Measurements from ENCODE around the gene MSH3.
"Not testable (repeated sequence)": the region's sequence is repeated elsewhere in the genome, so short reads cannot be mapped to it uniquely, and the experiment has no call there.

MSH3 gene

GRCh38 chr5:80711216-80711615 lies 56.8 kb downstream of the MSH3 start:
- DNase-seq: no peak

GRCh38 chr5:80711938-80712337 lies 57.5 kb downstream of the MSH3 start:
- DNase-seq: no peak

DNA sequence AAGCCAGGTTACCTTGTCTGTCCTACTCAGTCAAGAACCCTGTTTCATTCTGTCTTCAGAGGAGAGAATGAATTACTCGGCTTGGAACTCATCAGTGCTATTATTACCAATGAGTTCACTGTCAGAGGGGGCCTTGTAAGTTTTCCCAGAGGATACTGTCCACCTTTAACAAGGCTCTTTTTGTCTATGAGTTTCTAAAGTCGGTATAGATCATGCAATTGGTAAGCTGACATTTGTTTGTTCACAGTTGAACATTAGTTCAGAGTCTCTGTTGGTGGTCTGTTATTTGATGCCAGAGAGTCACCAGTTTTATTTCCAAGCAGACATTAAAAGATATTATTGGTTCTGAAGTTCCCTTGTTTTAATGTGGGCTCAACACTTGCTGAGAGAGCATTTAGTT lies 58.5 kb downstream of the MSH3 start:
- no peak for DNase-seq

GRCh38 chr5:80713631-80714030 lies 59.2 kb downstream of the MSH3 start:
- no peak for DNase-seq

DNA sequence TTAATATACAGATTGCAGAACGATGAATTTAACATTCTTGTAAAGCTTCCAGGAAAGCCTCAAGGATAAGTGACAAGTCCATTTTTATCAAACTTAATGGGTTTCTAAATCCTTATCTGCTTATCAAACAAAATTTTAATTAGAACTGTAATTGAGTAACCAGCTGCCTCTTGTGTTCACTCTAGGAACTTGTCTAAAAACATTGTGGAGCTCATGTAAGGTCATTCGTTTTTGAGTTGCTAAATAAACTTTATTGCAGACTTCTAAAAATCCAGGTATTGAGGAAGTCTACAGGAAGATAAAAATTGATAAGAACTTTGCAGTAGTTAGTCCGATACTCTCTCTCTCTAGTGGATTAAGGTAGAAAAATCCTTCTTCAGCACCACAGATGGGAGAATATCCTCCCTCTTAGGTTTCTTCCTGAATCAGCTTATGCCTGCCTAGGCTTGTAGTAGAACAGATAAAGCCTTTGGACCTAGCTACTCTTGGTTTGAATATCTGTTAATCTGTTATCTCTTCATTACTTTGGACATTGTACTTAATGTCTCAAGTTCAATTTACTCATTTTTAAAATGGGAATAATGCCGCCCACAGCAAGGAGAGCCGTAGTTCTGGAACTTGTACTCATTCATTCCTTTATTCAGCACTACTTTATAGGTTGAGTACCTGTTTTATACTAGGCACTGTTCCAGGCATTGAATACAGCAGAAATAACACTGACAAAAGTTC lies 60.3 kb downstream of the MSH3 start:
- DNase-seq: no peak

- no peak for DNase-seq
Observed at GRCh38 chr5:80715887-80716286, 61.4 kb downstream of the MSH3 start.

- DNase-seq: no peak
Observed at GRCh38 chr5:80720181-80720580, 65.7 kb downstream of the MSH3 start.

DNA sequence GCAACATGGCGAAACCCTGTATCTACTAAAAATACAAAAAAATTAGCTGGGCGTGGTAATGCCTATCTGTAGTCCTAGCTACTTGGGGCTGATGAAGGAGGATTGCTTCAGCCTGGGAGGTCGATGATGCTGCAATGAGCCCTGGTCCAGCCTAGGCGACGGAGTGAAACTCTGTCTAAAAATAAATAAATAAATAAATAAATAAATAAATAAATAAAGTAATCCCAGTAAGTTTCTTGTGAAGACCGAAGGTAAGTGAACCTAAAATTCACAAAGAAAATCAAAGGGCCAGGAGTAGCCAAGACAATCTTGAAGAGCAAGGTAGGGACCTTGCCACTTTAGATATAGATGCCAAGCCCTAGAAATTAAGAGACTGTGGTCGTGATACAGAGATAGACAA lies 68.5 kb downstream of the MSH3 start:
- no peak for DNase-seq

GRCh38 chr5:80725446-80725845 lies 71.0 kb downstream of the MSH3 start:
- no peak for DNase-seq

DNA sequence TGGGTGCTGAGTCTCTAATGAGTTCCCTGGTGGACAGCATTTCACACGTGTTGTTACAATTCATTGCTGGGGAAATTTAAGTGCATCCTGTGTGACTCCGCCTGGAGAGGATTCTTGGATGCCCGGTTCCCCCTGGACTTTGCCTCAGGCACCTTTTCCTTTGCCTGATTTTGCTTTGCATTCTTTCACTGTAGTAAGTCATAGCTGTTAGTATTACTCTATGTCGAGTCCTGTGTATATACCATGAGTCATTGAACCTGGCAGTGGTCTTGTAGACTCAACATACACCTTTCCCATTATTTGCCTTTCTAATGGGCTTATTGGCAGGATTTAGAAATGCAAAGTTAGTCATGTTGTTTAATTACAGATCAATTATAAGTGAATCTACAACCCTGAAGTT lies 82.3 kb downstream of the MSH3 start:
- DNase-seq: no peak

- no peak for DNase-seq
Observed at GRCh38 chr5:80738466-80738865, 84.0 kb downstream of the MSH3 start.

DNA sequence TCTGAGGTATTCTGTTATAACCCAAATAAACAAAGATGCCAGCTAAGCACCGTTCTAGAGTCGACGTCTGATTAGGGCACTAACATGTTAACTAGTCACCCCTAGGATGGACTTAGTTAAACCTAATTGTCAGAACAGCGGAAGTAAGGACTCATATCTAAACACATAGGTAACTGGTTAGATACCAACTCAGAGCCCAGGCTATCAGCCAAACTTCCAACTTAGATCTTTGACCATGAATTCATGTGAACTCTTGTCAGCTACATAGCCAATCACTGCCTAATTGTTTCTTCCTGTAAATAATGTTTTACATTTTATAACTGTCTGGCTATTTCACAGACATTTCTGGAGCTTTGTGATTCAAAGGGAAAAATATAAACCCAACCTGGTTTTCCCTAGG lies 84.6 kb downstream of the MSH3 start:
- no peak for DNase-seq

GRCh38 chr5:80739496-80739895 lies 85.0 kb downstream of the MSH3 start:
- DNase-seq: no peak

DNA sequence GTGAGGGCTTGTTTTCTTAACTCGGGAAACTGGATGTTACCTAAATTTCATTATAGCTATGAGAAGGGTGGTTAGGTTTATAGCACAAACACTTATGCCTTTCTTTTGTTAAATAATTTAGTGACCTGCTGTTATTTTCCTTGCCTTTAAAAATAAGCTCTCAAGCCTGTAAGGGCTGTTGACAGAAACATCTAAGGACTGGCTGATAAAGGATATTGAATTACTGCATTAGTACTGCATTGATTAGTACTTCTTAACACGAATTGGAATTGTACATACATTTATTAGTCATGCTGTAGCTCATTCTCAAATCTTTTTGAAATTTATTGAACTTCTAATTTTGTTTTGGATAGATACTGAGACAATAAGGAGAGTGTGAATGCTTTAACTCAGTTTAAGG lies 85.4 kb downstream of the MSH3 start:
- DNase-seq: no peak

DNA sequence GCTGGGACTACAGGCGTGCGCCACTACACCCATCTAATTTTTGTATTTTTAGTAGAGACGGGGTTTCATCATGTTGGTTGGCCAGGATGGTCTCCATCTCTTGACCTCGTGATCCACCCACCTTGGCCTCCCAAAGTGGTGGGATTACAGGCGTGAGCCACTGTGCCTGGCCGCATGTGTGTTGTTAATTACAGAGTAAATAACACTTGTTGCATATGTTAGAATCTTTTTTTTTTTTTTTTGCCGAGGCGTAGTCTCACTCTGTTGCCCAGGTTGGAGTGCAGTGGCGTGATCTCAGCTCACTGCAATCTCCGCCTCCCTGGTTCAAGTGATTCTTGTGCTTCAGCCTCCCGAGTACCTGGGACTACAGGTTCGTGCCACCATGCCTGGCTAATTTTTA lies 86.0 kb downstream of the MSH3 start:
- not testable (repeated sequence) for DNase-seq

DNA sequence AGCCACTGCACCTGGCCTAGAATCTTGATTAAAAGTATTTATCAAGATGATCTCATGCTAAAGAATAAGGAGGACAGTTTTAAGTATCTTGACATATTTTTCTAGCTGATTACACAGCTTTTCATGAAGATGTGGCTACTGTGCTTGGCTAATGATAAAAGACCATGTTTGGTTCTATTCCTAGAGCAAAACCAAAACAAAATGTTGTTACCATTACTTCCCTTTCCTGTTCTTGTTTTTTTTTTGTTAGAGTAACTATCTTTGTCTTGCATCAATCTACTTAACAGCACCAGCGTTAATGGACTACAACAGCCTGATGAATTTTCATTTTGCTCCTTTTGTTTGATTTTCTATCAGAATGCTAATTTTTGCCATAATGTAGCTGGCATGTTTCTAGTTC lies 86.5 kb downstream of the MSH3 start:
- no peak for DNase-seq

GRCh38 chr5:80744149-80744548 lies 89.7 kb downstream of the MSH3 start:
- no peak for DNase-seq

- DNase-seq: no peak
Observed at GRCh38 chr5:80745490-80745889, 91.0 kb downstream of the MSH3 start.

DNA sequence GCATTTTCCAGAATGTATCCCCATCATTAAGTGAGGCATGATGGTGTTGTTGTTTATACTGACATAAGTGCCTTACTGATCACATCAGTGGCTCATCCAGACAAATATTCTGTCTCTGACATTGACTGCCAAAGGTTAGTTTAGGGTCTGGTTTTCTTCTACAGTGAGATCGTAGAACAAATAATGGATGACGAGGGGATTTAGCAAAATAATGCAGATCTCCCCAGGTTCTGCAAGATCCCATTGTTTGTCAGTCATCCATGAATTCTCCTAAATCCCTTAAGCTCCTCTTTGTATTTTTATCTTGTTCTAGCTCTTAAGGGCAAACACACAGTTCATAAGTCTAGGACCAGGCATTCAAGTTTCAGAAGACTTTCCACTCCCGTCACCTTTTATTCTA lies 93.5 kb downstream of the MSH3 start:
- no peak for DNase-seq

DNA sequence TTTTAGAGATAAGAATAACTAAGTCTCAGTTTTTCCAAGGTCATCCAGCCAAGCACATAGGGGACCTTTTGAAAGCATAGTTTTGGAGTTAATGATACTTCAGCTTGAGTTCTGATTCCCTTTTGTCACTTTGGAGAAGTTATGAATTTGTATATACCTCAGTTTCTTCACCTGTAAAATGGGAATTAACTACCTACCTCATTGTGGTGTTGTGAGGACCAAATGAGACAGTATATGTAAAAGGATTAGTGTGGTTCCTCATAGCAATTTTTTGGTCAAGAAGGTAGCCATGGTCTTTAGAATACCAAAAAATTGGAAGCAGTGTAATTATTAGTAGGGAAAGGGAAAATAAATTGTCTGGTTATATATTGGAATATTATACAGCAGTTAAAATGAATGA lies 98.0 kb downstream of the MSH3 start:
- DNase-seq: no peak

DNA sequence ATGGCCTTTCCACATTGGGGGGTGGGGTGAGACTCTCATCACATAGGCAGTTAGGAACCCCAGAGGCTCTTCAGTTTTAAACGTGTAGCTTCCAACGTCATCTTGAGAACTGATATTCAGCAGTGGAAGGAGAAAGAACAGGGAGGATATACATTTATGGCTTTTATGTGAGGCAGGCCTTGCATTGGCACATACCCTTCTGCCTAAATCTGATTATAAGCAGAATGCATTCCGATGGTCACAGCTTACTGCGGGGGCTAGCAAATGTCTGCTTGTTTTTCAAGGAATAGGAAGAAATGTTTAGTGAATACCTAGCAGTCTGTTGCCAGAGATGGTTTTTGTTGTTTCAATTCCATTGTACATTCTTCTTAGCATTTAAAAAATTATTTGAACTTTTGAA lies 99.3 kb downstream of the MSH3 start:
- DNase-seq: no peak

GRCh38 chr5:80754900-80755299 lies 100.4 kb downstream of the MSH3 start:
- DNase-seq: peak; percentile 64

- DNase-seq: no peak
Observed at GRCh38 chr5:80755626-80756025, 101.2 kb downstream of the MSH3 start.

DNA sequence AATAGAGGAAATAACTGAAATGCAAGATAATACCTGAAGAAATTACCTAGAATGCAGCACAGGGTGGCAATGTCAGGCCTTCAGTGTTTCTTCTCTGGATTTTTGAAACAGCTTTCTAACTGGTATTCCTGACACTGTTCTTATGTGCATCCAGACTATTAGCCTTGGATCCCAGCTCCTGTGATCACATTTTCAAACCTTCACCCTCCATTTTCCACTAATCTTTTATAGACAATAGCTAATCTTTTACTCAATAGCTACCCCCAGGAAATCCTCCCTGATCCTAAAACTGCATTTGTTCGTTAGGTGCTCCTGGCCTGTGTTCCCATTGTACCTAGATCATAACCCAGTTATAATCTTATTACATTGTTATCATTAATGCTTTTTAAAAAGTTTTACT lies 101.8 kb downstream of the MSH3 start:
- no peak for DNase-seq

DNA sequence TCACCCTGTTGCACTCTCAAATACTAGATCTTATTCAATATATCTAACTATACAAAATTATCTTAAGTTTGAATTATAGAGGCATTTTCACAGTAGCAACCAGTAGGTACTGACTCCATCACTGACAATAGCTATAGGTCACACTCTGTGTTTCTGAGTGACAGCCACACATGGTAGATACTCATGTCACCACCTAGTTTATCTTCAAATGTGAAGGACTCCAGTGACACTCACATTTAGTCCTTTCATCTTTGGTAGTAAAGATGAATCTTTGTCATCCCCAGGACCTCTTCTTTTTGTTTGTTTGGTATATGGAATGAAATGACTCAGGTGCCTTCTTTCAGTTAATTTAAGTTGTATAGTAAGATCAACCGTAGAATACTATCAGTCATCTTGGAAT lies 102.8 kb downstream of the MSH3 start:
- DNase-seq: no peak

Data from NCI-H2171 (cell line).